Right ventricle myocardium inferior (tissue), 1 donor: ENCODE data around the gene DGCR2. TPM values are rescaled to one million over a fixed set of nuclear protein-coding genes. Genes with fewer than 3 reads are reported as not detected.
"Not testable (repeated sequence)": the region's sequence is repeated elsewhere in the genome, so short reads cannot be mapped to it uniquely, and the experiment has no call there.

Experiments
- ATAC-seq: fragments of 200-7000 bp; cut with Tn5 transposase; one replicate; pipeline ENCODE4 v1.9.1; 2020; ENCODE audit warnings: mild to moderate bottlenecking, moderate library complexity
- DNase-seq: peaks from one replicate; pipeline ENCODE4 v3.0.0; 2021; ENCODE audit errors: missing footprints
- intact Hi-C: fragments of 100-400 bp; cut with DNase I; formaldehyde crosslinking; loops from one replicate; pipeline ENCODE4 v1.11.0; 2022
- total RNA-seq: library from RNA; stranded (reverse); fragmentation: NEBNext Ultra II Directional; extraction: Animal tissue kit (Norgen Biotek cat#: 25700); gene quantifications from one replicate; pipeline ENCODE4 v1.2.1, GENCODE V29; 2021
- donor health status: DM: no; HTN: yes; CAD: no; lungs with severe emphysema.

DGCR2 gene
- total RNA-seq, 1 donor from 2014 or later = 29.9 TPM

- ATAC-seq, intact Hi-C loops, DNase-seq: not testable (repeated sequence)
Observed at GRCh38 chr22:19030889-19031252, 91.3 kb downstream of the DGCR2 start.

- DNase-seq, ATAC-seq, intact Hi-C loops: not testable (repeated sequence)
Observed at GRCh38 chr22:19030226-19030888, 91.9 kb downstream of the DGCR2 start.

GRCh38 chr22:19029113-19030103 is 92.8 kb downstream of the DGCR2 start:
- DNase-seq, intact Hi-C loops, ATAC-seq: not testable (repeated sequence)

- intact Hi-C loops, DNase-seq, ATAC-seq: not testable (repeated sequence)
Observed at GRCh38 chr22:19028060-19028455, 94.2 kb downstream of the DGCR2 start.

- intact Hi-C loops, DNase-seq, ATAC-seq: not testable (repeated sequence)
Observed at GRCh38 chr22:19027371-19028059, 94.7 kb downstream of the DGCR2 start.

GRCh38 chr22:19026080-19026479 is 96.1 kb downstream of the DGCR2 start:
- intact Hi-C loops, DNase-seq, ATAC-seq: not testable (repeated sequence)

- intact Hi-C loops, DNase-seq, ATAC-seq: not testable (repeated sequence)
Observed at GRCh38 chr22:19024956-19025489, 97.2 kb downstream of the DGCR2 start.

- intact Hi-C loops, DNase-seq, ATAC-seq: not testable (repeated sequence)
Observed at GRCh38 chr22:19023931-19024330, 98.3 kb downstream of the DGCR2 start.

- no peak for ATAC-seq
- no peak for DNase-seq
- intact Hi-C loops = no loop called here
Observed at GRCh38 chr22:19022755-19023154, 99.5 kb downstream of the DGCR2 start.

- DNase-seq = no peak
- intact Hi-C loops = no loop called here
- no peak for ATAC-seq
Observed at GRCh38 chr22:19019679-19020032, 102.6 kb downstream of the DGCR2 start.

GRCh38 chr22:19019029-19019678 is 103.1 kb downstream of the DGCR2 start:
- intact Hi-C loops = no loop called here
- ATAC-seq (no peak), DNase-seq (no peak)

- no peak for DNase-seq
- no peak for ATAC-seq
- intact Hi-C loops = no loop called here
Observed at GRCh38 chr22:19018256-19018655, 104.0 kb downstream of the DGCR2 start.

- intact Hi-C loops = no loop called here
- ATAC-seq = no peak
Observed at GRCh38 chr22:19016081-19016766, 106.0 kb downstream of the DGCR2 start.

GRCh38 chr22:19014886-19015285 is 107.3 kb downstream of the DGCR2 start:
- DNase-seq (no peak), ATAC-seq (no peak)
- intact Hi-C loops = no loop called here

More at GRCh38 chr22:19016081-19016766, 106.0 kb downstream of the DGCR2 start:
- DNase-seq = no peak

- DNase-seq, intact Hi-C loops, ATAC-seq: not testable (repeated sequence)
Observed at GRCh38 chr22:19013881-19014598, 108.2 kb downstream of the DGCR2 start.

- intact Hi-C loops, DNase-seq, ATAC-seq: not testable (repeated sequence)
Observed at GRCh38 chr22:19013411-19013810, 108.8 kb downstream of the DGCR2 start.

- DNase-seq (no peak), ATAC-seq (no peak)
- intact Hi-C loops = no loop called here
Observed at GRCh38 chr22:19012308-19012986, 109.8 kb downstream of the DGCR2 start.
